ENCODE data around the gene USP22. TPM values are rescaled to one million over a fixed set of nuclear protein-coding genes. Genes with fewer than 3 reads are reported as not detected.

USP22 gene
- total and polyA plus RNA-seq, 2 donors (not counting 3 experiments of a cell fraction or from before 2014, with no cell fraction given): 204 to 260 TPM

GRCh38 chr17:20999841-21000532, 42.8 kb downstream of the USP22 start:
- no peaks in the 10 kb centered on the region for H3K9me3 ChIP-seq (replicated peaks; ENCODE audit: control insufficient read depth, insufficient read depth, low read length)
- intact Hi-C loops (cut with micrococcal nuclease) (no loop called here), dilution Hi-C loops (cut with MboI; ENCODE audit: extremely low pct_ligation_motif_present, low sequenced_read_pairs) (no loop called here)
- H2AFZ ChIP-seq (ENCODE audit: low read depth, low read length): no peak overlapping the region
- H3K4me2 ChIP-seq (ENCODE audit: insufficient read depth, low read length): no peak overlapping the region
- no TSS peak for BruUV-seq (replicated peaks)
- ChIA-PET CTCF (no interaction called here), POLR2A (no interaction called here)
- DNase-seq (ENCODE audit: low read depth, low spot score) (no peak), FAIRE-seq (no peak)
- peaks cover 32 to 48% of the 10 kb centered on the region in 2 experiments for H3K36me3 ChIP-seq (ENCODE audit: control insufficient read depth in 2 of 2, extremely low read depth in 1 of 2, insufficient read depth in 2 of 2, low read length in 2 of 2)
- H3K27me3 ChIP-seq (ENCODE audit: control insufficient read depth in 2 of 2, insufficient read depth in 2 of 2, low read length in 2 of 2): no peaks in the 10 kb centered on the region
- TF ChIP-seq JUN (IDR thresholded peaks at IDR 0.05; ENCODE audit: borderline replicate concordance, insufficient read depth, insufficient read length, low read depth): no peak
- no peak for TF ChIP-seq CTCF (IDR thresholded peaks at IDR 0.05; ENCODE audit: extremely low read depth in 1 of 2, insufficient read depth in 1 of 2, low read depth in 1 of 2, low read length in 2 of 2)
- no peaks in the 10 kb centered on the region for H4K20me1 ChIP-seq (replicated peaks; ENCODE audit: control insufficient read depth, extremely low read depth, insufficient read depth, low read length)
- no peaks in the 10 kb centered on the region for H3K9me1 ChIP-seq (replicated peaks; ENCODE audit: control insufficient read depth, extremely low read depth, insufficient read depth, low read length)
- H3K9ac ChIP-seq (replicated peaks; ENCODE audit: extremely low read depth, insufficient read depth, low read length): no peak overlapping the region
- H3K4me1 ChIP-seq (ENCODE audit: control insufficient read depth, extremely low read depth, insufficient read depth, low read length): no peaks in the 10 kb centered on the region
- H3K79me2 ChIP-seq (ENCODE audit: control insufficient read depth, insufficient read depth, low read length): peaks cover 19% of the 10 kb centered on the region
- no peak overlapping the region for H3K27ac ChIP-seq (ENCODE audit: insufficient read depth, low read depth, low read length)
- H3K4me3 ChIP-seq (replicated peaks in 1 of 3; ENCODE audit: insufficient read depth in 1 of 3, low read depth in 1 of 3, low read length in 3 of 3): no peak overlapping the region

DNA sequence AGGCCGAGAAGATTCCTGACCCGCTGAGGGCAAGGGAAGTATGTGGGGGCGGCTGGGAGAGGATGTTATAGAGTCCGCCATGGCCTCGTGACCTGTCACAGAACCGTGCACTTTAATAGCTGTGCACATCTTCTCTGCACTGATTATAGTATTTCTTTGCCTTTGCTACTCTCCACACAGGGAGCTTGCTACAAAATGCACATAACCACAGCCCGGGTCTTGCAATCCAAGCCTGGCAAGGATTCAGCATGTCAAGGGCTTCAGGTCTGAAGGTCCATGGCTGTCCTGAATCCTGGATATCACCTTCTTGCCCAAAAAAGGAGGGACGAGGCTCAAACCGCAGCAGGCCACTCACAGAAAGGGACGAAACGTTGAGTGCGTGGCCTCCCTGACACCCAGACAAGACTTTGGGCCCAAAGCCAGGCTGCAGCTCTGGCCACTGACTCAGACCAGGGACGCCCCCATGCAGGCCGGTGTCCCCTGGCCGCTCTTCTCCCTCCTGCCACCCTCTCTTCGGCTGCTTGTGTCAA, 43.7 kb downstream of the USP22 start:
- no peak overlapping the region for H2AFZ ChIP-seq (ENCODE audit: low read depth, low read length)
- no peaks in the 10 kb centered on the region for H4K20me1 ChIP-seq (replicated peaks; ENCODE audit: control insufficient read depth, extremely low read depth, insufficient read depth, low read length)
- FAIRE-seq: no peak
- no peak overlapping the region for H3K4me3 ChIP-seq (replicated peaks in 1 of 3; ENCODE audit: insufficient read depth in 1 of 3, low read depth in 1 of 3, low read length in 3 of 3)
- no peak overlapping the region for H3K9ac ChIP-seq (replicated peaks; ENCODE audit: extremely low read depth, insufficient read depth, low read length)
- DNase-seq (ENCODE audit: low read depth, low spot score): no peak
- peaks cover 24 to 40% of the 10 kb centered on the region in 2 experiments for H3K36me3 ChIP-seq (ENCODE audit: control insufficient read depth in 2 of 2, extremely low read depth in 1 of 2, insufficient read depth in 2 of 2, low read length in 2 of 2)
- H3K4me2 ChIP-seq (ENCODE audit: insufficient read depth, low read length): no peak overlapping the region
- peaks cover 16% of the 10 kb centered on the region for H3K79me2 ChIP-seq (ENCODE audit: control insufficient read depth, insufficient read depth, low read length)
- no peaks in the 10 kb centered on the region for H3K9me3 ChIP-seq (replicated peaks; ENCODE audit: control insufficient read depth, insufficient read depth, low read length)
- no peaks in the 10 kb centered on the region for H3K9me1 ChIP-seq (replicated peaks; ENCODE audit: control insufficient read depth, extremely low read depth, insufficient read depth, low read length)
- intact Hi-C loops (cut with micrococcal nuclease): no loop called here
- no TSS peak for BruUV-seq (replicated peaks)
- no peaks in the 10 kb centered on the region for H3K4me1 ChIP-seq (ENCODE audit: control insufficient read depth, extremely low read depth, insufficient read depth, low read length)
- CTCF ChIA-PET: interaction anchor here (0.8 kb wide), 1 partner anchor 197 kb away, joined by 3 read pairs; no protein-coding TSS in a partner anchor
- POLR2A ChIA-PET: no interaction called here
- no peak for TF ChIP-seq GATA2 (IDR thresholded peaks at IDR 0.05; ENCODE audit: insufficient read depth, insufficient read length, low read depth, low read length)
- no peak for TF ChIP-seq CTCF (IDR thresholded peaks at IDR 0.05; ENCODE audit: extremely low read depth in 1 of 2, insufficient read depth in 1 of 2, low read depth in 1 of 2, low read length in 2 of 2)
- no peak for TF ChIP-seq POLR2A (IDR thresholded peaks at IDR 0.05; ENCODE audit: low read depth, low read length)
- no peak for TF ChIP-seq FOS (IDR thresholded peaks at IDR 0.05; ENCODE audit: borderline replicate concordance, insufficient read depth, low read length)
- no peak for TF ChIP-seq EZH2 (IDR thresholded peaks at IDR 0.05; ENCODE audit: borderline replicate concordance, low read depth, low read length, severe bottlenecking)
- TF ChIP-seq MYC (IDR thresholded peaks at IDR 0.05; ENCODE audit: low read depth, low read length): no peak
- no peak for TF ChIP-seq JUN (IDR thresholded peaks at IDR 0.05; ENCODE audit: borderline replicate concordance, insufficient read depth, insufficient read length, low read depth)
- TF ChIP-seq, protein P1, sequence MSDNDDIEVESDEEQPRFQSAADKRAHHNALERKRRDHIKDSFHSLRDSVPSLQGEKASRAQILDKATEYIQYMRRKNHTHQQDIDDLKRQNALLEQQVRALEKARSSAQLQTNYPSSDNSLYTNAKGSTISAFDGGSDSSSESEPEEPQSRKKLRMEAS (IDR thresholded peaks at IDR 0.05; ENCODE audit: insufficient read depth, insufficient read length): no peak
- no peak for TF ChIP-seq POLR2AphosphoS5 (IDR thresholded peaks at IDR 0.05; ENCODE audit: insufficient read depth, low read depth, low read length)
- H3K27me3 ChIP-seq (ENCODE audit: control insufficient read depth in 2 of 2, insufficient read depth in 2 of 2, low read length in 2 of 2): no peaks in the 10 kb centered on the region
- no peak overlapping the region for H3K27ac ChIP-seq (ENCODE audit: insufficient read depth, low read depth, low read length)
- dilution Hi-C loops (cut with MboI; ENCODE audit: extremely low pct_ligation_motif_present, low sequenced_read_pairs): no loop called here
